KOPT-K1 (cell line): ENCODE measurements around the gene BIRC2.

Experiments used
- H3K27ac ChIP-seq: fragments of 200-600 bp; sonication (generic); 2 replicates; pipeline ENCODE4 v1.5.1; 2016; ENCODE audit warnings: antibody characterized with exemption, mild to moderate bottlenecking, low read depth, low read length; ENCODE audit not compliant: poor library complexity, severe bottlenecking
- H3K36me3 ChIP-seq: fragments of 200-600 bp; sonication (generic); 2 replicates; pipeline ENCODE4 v1.5.1; 2017; ENCODE audit warnings: antibody characterized with exemption, mild to moderate bottlenecking, low read length, moderate library complexity; ENCODE audit not compliant: insufficient read depth
- H3K9me3 ChIP-seq: fragments of 200-600 bp; sonication (generic); 2 replicates; pipeline ENCODE4 v1.5.1; 2017; ENCODE audit warnings: antibody characterized with exemption, low read length, mild to moderate bottlenecking; ENCODE audit not compliant: insufficient read depth, poor library complexity, severe bottlenecking

BIRC2 gene

DNA sequence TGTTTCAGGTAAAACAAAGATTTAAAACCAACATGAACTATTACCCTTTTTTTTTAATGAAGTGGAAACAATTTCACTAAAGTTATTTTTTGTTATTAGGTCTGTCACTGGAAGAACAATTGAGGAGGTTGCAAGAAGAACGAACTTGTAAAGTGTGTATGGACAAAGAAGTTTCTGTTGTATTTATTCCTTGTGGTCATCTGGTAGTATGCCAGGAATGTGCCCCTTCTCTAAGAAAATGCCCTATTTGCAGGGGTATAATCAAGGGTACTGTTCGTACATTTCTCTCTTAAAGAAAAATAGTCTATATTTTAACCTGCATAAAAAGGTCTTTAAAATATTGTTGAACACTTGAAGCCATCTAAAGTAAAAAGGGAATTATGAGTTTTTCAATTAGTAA lies 30.9 kb downstream of the BIRC2 start:
- H3K27ac ChIP-seq, result no peak overlapping the region
- H3K9me3 ChIP-seq, result no peaks in the 10 kb centered on the region
- H3K36me3 ChIP-seq, result peaks cover 57% of the 10 kb centered on the region

DNA sequence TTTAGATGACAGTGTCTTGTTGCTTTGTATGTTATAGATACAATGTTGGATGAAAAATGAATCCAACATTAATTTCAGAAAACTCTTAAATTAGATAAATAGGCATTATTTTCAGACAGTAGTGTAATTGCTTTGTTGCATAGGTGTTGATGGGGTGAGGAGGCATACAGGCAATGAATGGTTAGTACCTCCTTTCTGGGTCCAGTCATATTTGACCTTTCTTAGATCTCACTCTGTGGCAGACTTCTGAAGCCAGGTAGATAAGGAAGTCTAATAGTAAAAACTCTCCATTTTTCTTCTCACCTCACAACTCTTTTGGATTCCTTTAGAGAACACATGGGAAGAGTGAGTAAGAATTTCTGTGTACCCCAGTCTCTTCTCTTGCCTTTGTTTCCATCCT lies 31.8 kb downstream of the BIRC2 start:
- no peaks in the 10 kb centered on the region for H3K9me3 ChIP-seq
- H3K36me3 ChIP-seq, result peaks cover 57% of the 10 kb centered on the region
- no peak overlapping the region for H3K27ac ChIP-seq

DNA sequence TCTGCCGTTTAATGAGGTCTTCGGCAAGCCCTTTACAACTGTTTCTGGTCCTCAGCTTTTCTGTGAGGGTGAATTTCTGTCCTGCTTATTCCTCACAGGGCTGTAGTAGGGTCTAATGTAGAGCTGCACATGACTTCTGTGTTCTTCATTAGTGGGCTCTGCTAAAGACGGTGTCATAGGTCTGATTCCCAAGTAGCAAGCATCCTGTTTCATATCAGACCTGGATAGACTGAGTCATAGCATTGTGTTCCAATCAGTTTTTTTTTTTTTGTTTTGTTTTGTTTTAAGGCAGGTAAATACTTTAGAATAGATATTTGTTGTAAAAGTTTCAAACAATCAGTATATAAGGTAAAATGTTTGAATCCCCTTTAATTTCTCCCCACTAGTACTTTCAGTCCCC lies 35.4 kb downstream of the BIRC2 start:
- peaks cover 40% of the 10 kb centered on the region for H3K36me3 ChIP-seq
- no peak overlapping the region for H3K27ac ChIP-seq
- H3K9me3 ChIP-seq, result no peaks in the 10 kb centered on the region

DNA sequence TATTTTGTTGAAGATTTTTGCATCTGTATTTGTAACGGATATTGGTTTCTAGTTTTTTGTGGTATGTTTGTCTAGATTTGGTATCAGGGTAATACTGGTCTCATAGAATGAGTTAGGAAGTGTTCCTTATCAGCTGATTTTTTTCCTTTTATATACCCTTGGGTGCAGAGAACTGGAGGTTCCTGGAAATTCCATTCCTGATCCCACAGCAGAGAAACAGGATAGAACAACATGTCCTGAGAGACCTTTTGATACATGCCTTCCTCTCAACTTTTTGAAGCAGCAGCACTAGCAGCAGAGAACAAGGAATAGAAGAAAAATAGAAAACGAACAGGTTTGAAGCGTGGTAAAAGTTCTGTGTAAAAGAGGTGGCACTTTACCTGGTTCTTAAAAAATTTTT lies 36.8 kb downstream of the BIRC2 start:
- H3K27ac ChIP-seq, result no peak overlapping the region
- peaks cover 35% of the 10 kb centered on the region for H3K36me3 ChIP-seq
- H3K9me3 ChIP-seq, result no peaks in the 10 kb centered on the region

DNA sequence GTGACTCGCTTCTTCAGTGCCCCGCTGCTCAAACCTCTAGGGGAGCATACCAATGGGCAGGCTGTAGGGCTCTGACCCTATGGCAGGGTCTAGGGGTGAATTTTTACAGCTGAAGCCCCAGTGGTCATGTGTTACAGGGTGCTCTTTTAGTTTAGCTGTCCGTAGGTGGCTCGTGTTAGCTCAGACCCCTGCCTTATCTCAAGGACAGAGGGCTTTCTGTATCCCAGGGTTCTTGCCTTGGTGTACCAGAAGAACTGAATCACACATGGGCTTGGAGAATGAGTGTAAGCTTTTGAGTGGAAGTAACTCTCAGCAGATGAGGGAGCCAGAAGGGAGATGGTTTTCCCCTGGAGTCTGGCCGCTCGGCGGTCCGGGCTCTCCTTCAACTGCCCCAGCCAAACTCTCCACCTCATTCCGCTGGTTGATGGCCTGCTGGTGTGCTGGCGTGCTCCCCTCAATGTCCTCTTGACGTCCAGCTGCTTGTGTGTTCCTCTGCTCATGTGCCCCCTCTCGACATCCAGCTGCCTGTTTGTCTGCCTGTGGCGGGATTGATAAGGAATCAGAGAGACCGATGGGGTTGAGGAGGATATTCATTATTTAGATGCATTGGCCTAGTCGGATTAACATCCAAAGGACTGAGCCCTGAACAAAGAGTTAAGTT lies 37.5 kb downstream of the BIRC2 start:
- Histone ChIP-seq H3K27ac (no peak overlapping the region), H3K36me3 (peaks cover 34% of the 10 kb centered on the region), H3K9me3 (no peaks in the 10 kb centered on the region)

DNA sequence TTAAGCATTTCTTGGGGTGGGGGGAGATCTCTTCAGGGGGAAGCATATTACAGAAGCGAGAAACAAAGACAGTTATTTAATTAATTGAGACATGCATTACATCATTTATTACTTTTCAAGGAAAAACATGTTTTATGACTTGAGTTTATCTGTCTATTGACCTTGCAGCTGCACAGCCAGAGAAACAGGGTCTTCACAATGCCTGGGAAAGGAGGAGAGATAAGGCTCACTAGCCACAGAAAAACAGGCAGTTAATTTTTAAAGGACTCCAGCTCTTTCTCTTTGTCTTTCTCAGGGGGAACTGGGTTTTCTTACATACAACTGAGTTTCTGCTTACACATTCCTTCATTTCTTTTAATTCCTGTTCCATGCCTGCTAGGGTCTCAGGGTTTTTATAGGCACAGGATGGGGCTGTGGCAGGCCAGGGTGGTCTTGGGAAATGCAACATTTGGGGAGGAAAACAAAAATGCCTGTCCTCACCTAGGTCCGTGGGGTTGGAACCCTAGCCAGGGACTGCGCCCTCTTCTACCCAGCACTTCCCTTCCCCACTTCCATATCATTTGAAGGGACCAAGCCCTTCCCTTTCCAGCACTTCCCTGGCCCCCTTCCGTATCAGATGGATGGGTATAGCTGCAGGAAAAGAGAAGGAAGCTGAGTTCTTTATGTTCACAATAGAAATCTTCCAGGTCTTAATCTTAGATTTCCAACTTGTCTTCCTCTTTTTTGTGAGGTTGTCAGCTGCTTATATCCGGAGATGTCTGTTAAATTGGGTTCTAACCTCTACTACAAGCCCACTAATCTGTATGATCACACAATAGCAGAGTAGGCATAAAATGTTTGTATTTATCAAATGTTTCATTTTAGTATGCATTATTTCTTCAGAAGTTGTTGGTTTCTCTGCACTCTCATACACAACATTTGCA lies 38.3 kb downstream of the BIRC2 start:
- Histone ChIP-seq H3K36me3 (peaks cover 27% of the 10 kb centered on the region), H3K9me3 (no peaks in the 10 kb centered on the region)

DNA sequence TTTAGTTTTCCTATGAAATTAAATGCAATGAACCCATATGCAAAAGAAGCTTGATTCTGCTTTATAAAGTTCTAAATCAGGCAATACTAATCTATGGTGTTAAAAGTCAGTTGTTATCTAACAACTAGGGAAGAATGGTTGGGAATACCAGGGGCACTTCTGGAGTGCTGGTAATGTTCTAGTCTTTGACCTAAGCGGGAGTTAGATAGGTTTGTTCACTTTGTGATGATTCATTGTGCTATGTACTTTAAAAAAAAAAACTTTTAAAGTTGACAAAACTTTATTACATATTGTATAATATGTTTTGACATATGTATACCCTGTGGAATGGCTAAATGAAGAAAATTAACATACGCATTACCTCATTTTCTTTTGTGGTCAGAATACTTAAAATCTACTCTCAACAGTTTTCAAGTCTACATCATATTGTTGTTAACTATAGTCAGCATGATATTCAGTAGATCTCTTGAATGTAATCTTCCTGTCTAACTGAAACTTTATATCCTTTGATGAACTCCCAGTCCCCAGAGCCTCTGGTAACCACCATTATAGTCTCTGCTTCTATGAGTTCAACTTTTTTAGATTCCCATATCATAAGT lies 39.2 kb downstream of the BIRC2 start:
- Histone ChIP-seq H3K27ac (peak overlapping the region; percentile 17), H3K9me3 (no peaks in the 10 kb centered on the region), H3K36me3 (peaks cover 19% of the 10 kb centered on the region)

More for the DNA sequence above, 38.3 kb downstream of the BIRC2 start:
- H3K27ac ChIP-seq, result no peak overlapping the region

DNA sequence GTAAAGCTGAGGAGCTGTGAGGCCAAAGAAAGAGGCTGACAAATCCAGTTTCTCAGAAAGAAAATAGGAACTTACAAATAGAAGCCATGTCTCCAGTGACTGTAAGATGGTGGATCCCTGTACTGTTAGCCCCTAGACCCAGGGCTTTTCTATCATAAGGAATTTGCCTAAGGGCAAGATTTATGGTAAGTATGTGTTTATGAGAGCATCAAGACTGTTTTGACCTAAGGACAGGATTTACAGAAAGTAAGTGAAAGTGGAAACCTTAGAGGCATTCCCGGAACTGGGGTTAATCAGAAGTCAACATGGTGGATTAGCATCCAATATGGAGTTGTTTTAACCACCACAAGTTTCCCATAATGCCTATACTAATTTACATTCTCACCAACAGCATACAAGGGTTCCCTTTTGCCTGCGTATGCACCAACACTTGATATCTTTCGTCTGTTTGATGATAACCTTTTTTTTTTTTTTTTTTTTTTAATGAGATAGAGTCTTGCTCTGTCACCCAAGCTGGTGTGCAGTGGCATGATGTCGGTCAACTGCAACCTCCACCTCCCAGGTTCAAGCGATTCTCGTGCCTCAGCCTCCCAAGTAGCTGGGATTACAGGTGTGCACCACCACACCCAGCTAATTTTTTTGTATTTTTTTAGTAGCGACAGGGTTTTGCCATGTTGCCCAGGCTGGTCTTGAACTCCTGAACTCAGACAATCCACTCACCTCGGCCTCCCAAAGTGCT lies 40.2 kb downstream of the BIRC2 start:
- H3K27ac ChIP-seq, result no peak overlapping the region
- no peaks in the 10 kb centered on the region for H3K9me3 ChIP-seq
- H3K36me3 ChIP-seq, result peaks cover 24% of the 10 kb centered on the region

DNA sequence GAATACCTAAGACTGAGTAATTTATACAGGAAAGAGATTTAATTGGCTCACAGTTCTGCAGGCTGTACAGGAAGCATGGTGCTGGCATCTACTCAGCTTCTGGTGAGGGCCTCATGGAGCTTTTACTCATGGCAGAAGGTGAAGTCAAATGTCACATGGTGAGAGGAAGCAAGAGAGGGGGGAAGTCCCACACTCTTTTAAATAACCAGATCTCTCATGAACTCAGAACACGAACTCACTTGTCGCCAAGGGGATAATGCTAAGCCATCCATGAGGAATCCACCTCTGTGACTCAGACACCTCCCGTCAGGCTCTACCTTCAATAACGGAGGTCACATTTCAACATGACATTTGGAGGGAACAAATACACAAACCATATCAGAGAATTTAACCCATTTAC lies 42.2 kb downstream of the BIRC2 start:
- H3K27ac ChIP-seq, result no peak overlapping the region
- peaks cover 41% of the 10 kb centered on the region for H3K36me3 ChIP-seq
- no peaks in the 10 kb centered on the region for H3K9me3 ChIP-seq

DNA sequence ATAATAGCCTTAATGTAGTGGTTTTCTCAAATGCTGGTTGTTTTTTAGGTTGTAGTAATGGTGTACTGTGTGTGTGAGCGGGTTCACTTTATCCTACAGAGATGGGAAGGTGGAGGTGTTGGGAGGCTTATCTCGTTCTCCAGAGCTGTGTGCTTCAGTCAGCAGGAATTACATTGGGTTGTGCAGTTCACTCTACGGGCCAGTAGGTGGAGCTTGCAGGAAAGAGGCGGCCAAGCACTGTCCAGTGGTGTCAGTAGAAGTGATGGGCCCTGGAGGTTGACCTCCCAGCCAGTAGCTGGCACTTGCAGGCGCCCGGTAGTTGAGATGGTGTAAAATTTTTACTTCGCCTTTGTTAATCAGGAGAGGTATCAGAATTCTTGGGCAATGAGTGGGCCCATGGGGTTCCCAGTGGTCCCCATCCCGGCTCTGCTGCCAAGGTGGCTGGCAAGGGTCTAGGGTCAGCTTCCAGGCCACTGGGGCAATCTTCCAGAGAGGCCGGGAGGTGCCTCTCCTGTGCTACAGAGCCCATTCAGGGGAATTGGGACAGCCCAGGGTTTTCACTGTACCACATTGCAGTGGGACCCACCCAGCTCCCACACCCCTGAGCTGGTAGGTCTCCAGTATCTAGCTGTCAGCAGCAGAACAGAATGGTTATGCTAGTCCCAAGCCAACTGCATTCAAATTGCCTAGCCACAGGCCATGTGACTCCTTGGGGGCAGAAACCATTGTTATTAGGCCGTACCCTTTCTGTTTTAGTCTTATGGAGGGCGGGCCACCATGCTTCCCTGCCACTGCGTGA lies 43.9 kb downstream of the BIRC2 start:
- H3K36me3 ChIP-seq, result peaks cover 53% of the 10 kb centered on the region
- no peak overlapping the region for H3K27ac ChIP-seq
- H3K9me3 ChIP-seq, result no peaks in the 10 kb centered on the region

DNA sequence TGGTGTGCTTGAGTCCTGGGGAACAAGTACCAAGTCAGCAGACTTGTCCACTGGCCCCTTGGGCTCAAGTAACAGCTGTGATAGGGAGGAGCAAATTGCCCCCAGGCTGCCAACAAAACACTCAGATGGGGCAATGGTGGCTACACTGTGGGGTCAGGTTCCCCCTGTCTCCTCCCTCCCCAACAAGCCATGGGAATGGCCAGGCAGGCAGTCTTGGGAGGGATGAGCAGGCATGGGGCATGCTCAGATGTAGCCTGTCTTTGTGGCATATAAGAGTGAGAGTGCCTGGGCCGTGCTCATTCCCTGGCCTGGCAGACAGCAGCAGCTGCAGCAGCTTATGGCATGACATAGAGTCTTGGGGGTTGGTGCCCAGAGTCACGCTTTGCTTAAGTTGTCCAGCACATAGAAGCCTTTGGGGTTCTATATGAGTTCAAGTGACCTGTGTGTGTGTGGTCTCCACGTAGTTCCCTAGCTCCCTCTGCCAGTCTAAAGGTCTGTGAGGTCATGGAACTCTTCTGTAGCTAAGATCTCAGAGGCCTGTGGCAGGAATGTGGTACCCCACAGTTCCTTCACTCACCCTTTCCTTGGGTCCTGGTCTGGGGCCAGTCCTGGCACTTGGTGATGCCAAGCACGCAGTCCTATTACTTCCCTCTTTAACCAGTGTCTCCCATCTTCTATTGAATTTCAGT lies 44.7 kb downstream of the BIRC2 start:
- Histone ChIP-seq H3K36me3 (peaks cover 61% of the 10 kb centered on the region), H3K27ac (no peak overlapping the region), H3K9me3 (no peaks in the 10 kb centered on the region)

DNA sequence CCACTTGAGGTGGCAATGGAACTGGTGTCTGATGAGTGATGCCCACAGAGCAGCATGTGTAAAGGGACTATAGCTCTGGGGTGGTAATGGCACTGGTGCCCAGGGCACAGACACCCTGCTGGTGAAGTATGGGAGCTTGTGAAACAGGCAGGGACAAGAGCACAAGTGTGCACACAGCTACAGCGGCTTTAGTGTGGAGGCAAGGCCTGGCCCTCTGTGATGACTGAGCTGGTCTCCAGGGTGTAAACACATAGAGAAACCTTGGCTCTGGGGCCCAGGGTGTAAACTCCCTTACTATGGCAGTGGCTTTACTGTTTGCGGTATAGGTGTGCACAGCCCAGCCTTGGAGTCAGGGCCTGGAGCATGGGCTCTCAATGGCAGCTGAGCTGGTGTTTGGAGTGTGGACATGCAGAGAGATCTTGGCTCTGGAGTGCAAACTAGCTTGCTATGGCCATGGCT lies 46.3 kb downstream of the BIRC2 start:
- Histone ChIP-seq H3K36me3 (peaks cover 74% of the 10 kb centered on the region), H3K9me3 (no peaks in the 10 kb centered on the region), H3K27ac (no peak overlapping the region)

DNA sequence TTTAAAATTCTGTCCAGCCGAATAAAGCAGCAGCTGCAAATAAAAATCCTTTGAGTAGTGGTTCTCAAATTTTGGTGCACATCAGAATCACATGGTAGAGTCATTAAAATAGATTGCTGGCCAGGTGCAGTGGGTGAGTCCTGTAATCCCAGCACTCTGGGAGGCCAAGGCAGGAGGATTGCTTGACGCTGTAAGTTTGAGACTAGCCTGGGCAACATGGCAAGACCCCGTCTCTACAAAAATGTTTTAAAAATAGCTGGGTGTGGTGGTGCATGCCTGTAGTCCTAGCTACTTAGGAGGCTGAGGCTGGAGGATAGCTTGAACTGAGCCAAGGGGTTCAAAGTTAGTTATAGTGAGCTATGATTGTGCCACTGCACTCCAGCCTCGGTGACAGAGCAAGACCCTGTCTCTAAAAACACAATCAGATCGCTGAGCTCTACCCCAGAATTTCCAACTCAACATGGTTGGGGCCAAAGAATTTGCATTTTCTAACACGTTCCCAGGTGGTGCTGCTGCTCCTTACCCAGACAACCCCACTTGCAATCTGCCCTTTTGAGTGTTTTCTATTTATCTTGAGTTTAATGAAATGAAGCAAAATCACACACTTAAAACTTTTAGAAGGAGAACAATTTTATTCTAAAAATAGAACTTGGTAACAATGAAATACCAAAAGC lies 48.8 kb downstream of the BIRC2 start:
- peaks cover 88% of the 10 kb centered on the region for H3K36me3 ChIP-seq
- no peak overlapping the region for H3K27ac ChIP-seq
- H3K9me3 ChIP-seq, result no peaks in the 10 kb centered on the region
